ENCODE results near the gene B9D2.

DNA sequence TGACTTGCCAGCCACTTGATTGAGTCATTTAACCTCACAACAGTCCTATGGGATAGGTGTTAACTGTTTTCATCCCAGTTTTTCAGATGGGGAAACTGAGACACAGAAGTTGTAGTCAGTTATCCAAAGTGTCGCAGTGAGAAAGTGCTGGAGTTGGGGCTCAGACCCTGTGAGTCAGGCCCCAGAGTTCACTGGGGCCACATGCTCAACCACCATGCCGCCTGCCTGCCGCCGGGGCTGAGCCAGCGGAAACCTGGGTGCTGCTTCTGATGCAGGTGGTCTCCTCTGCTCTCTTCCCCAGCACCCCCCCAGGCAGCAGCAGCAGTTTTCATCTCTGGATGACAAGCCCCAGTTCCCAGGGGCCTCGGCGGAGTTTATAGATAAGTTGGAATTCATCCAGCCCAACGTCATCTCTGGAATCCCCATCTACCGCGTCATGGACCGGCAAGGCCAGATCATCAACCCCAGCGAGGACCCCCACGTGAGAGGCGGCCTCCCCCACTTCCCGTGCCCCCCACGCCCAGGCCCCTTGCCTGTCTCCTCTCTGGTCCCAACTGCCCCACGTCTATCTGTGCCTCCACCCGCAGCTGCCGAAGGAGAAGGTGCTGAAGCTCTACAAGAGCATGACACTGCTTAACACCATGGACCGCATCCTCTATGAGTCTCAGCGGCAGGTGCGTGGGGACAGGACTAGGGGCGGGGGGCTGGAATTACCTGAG is 46.5 kb upstream of the B9D2 start:
- TF ChIP-seq, protein P1, sequence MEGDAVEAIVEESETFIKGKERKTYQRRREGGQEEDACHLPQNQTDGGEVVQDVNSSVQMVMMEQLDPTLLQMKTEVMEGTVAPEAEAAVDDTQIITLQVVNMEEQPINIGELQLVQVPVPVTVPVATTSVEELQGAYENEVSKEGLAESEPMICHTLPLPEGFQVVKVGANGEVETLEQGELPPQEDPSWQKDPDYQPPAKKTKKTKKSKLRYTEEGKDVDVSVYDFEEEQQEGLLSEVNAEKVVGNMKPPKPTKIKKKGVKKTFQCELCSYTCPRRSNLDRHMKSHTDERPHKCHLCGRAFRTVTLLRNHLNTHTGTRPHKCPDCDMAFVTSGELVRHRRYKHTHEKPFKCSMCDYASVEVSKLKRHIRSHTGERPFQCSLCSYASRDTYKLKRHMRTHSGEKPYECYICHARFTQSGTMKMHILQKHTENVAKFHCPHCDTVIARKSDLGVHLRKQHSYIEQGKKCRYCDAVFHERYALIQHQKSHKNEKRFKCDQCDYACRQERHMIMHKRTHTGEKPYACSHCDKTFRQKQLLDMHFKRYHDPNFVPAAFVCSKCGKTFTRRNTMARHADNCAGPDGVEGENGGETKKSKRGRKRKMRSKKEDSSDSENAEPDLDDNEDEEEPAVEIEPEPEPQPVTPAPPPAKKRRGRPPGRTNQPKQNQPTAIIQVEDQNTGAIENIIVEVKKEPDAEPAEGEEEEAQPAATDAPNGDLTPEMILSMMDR (IDR thresholded peaks at IDR 0.05) = no peak
- TF ChIP-seq POLR2A (IDR thresholded peaks at IDR 0.05) = no peak

All from breast epithelium (tissue), 3 donors.